Stimulated activated CD4-positive, alpha-beta T cell treated with anti-CD3 and anti-CD28 coated beads, Interleukin-15, amount 100 ng/mL, for 48 hours (primary cell): ENCODE data around the gene PSMB10.
"Not testable (repeated sequence)": the region's sequence is repeated elsewhere in the genome, so short reads cannot be mapped to it uniquely, and the experiment has no call there.

Source experiments
- DNase-seq, 2 donors: peaks; one replicate each; pipeline ENCODE4 v3.0.0-alpha.2; 2020; ENCODE audit warnings: low read depth in 2 of 2

Gene PSMB10

DNA sequence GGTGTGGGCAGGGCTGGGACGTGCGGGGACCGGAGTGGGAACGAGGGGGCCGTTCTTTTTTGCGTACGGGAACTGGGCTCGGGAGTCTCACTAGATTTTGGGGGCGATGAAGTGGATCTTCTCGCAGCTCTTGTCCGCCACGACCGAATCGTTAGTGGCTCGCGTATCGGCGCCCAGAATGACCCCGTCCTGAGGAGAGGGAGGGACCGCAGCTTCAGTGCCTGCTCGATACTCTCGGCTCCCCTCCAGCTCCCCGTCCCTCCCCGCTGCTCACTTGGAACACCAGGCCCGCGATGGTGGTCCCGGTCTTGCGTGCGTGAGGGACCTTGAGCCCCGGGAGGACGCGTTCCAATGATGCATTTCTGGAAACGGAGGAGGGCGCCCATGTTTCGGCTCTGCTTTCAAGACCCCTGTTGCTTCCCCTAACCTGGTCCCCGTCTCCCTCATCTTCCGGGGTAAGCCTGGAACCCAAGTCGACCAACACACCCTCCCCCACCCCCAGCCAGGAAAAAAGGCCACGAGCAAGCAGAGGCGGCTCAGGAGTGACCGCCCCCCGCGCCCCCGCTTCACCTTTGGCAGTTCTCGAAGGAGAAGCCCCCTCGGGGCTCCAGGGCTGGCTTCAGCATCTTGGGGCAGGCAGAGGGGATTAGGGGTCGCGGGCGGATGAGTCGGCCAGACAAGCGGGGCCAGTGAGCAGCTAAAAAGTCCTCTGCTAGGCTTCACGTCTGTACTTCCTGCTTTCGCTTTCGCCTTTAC lies at the start of gene PSMB10:
PSMB10 (minus strand) TSS at position 727 of the 756 bp plus-strand sequence; CDS start at position 626, 101 bp downstream.
- peak; percentile 40 to 66 for DNase-seq

DNA sequence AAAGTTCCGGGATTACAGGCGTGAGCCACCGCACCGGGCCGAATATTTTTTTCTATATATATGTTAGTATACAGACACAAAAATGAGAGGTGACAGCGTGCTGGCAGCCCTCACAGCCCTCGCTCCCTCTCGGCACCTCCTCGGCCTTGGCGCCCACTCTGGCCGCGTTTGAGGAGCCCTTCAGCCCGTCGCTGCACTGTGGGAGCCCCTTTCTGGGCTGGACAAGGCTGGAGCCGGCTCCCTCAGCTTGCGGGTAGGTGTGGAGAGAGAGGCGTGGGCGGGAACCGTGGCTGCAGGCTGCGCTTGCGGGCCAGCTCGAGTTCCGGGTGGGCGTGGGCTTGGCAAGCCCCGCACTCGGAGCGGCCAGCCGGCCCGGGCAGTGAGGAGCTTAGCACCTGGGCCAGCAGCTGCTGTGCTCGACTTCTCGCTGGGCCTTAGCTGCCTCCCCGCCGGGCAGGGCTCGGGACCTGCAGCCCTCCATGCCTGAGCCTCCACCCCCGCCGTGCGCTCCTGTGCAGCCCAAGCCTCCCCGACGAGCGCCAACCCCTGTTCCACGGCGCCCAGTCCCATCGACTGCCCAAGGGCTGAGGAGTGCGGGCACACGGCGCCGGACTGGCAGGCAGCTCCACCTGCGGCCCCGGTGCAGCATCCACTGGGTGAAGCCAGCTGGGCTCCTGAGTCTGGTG lies 45.5 kb upstream of the PSMB10 start:
- DNase-seq = no peak

- DNase-seq = no peak
Measured at GRCh38 chr16:67979955-67980678, 43.5 kb upstream of the PSMB10 start, which contains the start of gene DPEP3. DPEP3 (minus strand) TSS chr16:67980499; CDS start chr16:67980380, 119 bp downstream.

GRCh38 chr16:67977469-67978227 lies 41.0 kb upstream of the PSMB10 start:
- no peak for DNase-seq

DNA sequence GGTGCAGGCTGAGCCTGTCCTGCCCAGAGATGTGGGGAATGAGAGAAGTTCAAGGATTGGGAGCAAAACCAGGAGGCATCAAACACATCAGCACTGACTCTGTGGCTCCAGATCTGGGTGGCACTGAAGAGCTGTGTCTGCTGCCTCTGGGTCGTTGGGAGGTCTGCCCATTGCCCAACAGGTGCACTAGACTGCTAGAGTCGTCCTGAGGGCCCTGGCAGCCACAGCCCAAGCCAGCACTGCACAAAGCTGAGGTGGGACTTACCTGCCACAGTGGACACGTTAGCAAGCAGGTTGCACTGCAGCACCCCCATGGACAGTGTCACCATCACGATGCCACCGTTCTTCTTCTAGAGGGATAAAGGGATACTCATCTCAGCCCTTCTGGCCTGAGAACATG lies 40.4 kb upstream of the PSMB10 start:
- no peak for DNase-seq

DNA sequence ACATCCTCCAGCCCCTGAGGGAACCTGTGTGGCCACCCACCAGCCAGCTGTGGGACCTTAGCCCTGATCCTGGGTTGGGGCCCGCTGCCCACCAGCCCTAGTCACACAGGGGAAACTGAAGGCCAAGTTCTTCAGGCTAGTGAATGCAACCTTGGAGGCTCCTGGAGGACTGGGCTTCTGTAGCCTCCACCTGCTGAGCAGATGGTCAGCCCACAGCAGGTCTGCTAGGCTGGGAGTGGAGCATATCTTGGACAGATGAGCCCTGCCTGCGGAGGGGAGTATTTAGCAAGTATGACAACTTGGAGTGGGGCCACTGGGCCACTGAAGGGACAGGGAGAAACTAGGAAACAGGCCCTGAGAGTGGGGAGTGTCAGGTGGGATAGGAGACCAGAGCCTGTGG lies 39.6 kb upstream of the PSMB10 start:
- DNase-seq = no peak

GRCh38 chr16:67975321-67976105 lies 38.9 kb upstream of the PSMB10 start:
- no peak for DNase-seq

DNA sequence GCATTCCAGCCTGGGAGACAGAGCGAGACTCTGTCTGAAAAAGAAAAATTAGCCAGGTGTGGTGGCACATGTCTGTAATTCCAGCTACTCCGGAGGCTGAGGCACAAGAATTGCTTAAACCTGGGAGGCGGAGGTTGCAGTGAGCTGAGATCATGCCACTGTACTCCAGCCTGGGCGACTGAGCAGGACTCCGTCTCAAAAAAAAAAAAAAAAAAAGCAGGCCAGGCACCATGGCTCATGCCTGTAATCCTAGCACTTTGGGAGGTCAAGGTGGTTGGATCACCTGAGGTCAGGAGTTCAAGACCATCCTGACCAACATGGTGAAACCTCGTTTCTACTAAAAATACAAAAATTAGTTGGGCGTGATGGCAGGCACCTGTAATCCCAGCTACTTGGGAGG lies 35.6 kb upstream of the PSMB10 start:
- not testable (repeated sequence) for DNase-seq

GRCh38 chr16:67971111-67971510 lies 34.5 kb upstream of the PSMB10 start:
- no peak for DNase-seq

DNA sequence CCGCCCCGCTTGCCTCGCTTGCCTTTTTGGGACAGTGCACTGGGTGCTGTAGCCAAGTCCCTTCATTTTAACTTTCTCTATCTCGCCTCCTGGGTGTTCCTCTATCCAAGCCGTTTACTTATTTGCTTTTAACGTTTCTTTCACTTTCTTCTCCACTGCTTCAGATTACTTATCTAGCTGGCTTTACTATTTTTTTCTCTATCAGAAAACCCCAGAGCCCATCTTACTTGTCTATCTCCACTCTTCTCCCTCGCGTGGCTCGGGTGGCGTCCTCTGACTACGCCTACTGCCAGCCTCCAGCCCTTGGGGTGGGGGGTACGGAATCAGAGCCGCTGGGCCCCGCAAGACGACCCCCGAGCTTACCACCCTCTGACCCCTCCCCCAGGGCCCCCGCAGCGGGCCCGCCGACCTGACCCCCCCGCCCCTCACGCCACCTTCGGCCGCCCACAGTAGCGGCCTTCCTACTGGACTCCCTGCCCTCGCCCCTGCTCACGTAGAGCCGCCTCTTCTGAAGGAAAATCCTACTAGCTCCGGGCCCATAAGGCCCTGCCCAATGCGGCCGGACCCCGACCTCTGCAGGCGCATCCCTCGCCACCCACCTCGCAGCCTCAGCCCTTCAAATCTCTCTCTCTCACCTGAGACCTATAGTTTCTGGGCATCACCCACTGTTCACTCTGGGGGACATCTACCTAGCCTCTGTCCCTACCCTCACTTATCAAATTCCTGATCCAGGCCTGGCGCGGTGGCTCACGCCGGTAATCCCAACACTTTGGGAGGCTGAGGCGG lies 32.8 kb upstream of the PSMB10 start:
- no peak for DNase-seq

DNA sequence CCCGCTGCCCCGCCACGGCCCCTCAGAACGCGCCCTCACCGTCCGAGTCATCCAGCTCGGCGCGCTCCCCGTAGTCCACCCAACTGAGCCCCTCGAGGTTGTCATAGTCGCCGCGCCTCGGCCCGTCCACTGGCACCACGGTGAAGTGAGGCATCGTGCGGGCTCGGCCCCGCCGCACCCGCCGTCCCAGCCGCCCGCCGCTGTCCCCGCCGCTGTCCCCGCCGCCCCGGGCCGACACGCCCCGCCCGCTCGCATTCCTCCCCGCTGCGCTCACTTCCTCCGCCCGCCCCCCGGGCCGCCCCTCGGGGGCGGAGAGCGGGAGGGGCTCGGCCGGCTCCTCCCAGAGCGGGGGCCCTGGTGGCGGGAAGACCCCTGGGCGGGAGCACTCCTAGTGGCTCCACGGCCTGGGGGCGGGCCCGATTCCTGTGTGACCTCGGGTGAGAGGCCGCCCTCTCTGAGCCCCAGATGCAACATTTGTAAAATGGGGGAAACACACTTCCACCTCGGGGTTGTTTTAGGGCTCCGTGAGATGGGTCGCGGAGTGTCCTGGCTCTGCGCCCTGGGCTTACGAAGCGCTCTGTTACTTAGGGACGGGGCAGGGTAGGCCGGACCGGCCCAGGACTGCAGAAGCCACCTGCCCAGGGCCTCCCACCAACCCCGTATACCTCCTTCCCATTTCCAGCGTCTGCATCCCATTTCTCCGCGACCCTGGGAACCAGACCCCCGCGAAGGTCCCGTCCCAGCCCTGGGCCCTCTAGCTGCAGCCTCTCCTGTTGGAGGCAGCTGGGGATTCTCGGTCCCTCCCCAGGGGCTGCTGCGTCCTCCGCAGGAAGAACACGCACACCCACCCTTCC lies 32.0 kb upstream of the PSMB10 start, which contains the start of gene SLC12A4:
SLC12A4 (minus strand) TSS at position 238 of the 854 bp plus-strand sequence; CDS start at position 154, 84 bp downstream.
- peak; percentile 84 to 89 for DNase-seq

- DNase-seq = no peak
Measured at GRCh38 chr16:67967958-67968399, 31.3 kb upstream of the PSMB10 start.

DNA sequence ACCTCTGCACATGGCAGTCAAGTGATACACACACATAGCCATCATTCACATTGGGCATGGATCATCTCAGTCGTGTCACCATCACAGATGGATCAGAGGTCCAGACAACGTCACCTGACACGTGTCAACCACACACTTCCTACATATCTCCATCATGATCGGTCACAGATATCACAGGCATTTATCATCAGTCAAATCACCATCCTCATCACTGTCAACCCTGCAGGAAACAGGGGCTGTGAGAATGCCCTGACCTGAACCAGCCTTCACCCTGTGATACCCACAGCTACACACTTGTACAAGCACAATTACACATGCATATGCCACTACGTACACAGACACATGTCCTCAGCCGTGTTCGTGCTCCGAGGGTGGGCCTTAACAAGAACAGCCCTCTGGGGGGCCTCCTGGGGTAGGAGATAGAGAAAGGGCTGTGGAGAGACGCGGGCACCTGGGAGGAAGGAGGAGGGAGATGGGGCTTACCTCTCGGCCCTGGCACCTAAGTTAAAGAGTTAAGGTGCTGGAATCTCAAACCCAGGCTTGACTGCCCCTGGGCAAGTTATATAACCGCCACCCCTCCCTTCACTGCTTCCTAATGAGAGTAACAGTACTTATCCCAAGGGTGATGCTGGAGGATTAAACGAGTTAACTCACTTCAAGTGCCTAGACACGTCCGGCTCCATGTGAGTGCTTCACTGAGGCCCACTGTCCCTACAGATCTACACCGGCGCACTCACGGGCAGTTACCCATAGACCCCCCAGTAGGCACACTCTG lies 30.7 kb upstream of the PSMB10 start:
- DNase-seq = peak in 1 of 2 donors; percentile 13

DNA sequence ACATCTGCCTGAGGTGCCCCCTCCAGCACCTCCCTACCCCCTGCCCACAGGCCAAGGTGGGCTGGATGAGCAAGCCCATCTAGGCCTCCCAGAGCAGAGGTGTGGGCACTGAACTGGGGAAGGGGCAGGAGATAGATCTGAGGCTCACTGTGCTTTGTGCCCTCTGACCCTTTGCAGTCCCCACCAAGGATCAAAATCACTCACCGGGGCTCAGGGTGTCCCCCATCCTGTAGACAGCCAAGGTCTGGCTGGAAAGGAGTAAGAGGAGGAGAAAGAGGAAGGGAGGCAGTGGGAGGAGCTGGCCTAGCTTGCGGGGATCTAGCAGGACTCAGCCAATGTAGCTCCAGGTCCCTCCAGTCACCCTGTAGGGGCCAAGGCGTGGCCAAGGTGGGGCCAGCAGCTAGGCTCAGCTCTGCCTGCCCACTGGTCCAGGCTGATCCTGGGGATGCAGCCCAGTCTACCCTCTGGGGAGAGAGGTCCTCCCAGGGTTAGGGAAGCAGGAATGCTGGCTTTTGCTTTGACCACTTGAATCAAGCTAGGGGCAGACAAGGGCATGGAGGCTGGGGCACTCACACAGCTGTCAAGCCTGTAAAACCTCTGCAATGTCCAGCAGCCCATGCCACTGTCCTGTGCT lies 30.0 kb upstream of the PSMB10 start:
- no peak for DNase-seq

DNA sequence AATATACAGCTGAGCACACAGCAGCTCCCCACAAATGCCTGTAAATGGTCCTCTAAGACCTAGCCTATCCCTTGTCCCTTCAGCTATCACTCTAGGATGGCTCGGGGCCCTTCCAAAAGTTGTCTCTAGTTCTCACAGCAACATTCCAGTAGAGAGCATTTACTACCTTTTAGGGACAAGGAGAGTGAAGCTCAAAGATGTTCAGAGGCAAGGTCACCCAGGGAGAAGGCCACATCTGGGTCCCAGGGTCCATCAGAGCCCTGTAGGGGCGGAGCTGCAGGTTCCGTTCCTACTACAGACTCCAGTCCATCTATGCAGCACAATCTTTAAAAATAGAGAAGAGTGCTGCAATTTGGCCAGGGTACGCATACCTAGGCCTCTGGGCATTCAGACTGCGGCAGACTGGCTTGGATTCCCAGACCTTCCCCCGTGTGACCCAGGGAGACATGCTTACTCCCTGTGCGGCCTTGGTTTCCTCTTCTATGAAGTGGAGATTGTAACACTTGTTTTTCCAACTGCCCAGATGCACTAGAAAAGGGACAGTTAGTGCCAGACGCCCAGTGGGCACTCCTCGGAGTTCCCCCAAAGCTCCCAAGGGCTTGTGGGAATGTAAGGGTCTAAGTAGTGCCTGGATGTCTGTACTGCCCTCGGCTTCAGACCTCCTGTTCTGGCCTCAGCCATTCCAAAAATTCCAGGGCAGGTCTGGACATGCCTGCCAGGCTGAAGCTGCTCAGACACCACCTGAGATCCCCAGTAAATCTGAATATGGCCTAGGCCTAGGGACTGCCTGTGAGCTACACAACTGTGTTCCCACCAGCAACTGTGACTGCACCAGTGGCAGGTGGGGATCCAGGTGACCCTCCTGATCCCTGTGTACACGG lies 29.3 kb upstream of the PSMB10 start:
- no peak for DNase-seq

- no peak for DNase-seq
Measured at GRCh38 chr16:67964477-67965131, 28.0 kb upstream of the PSMB10 start.
